Uterus (tissue), 2 donors: Measurements from ENCODE around the gene TNFSF12.

Experiments used
- CTCF ChIP-seq, 4 experiments: fragments of 200-600 bp in 2 of 4; fragments of 450-650 bp in 2 of 4; sonication (generic) in 2 of 4; IDR thresholded peaks; one replicate each; pipeline ENCODE4 v1.5.1; 2016 to 2019; ENCODE audit warnings: antibody characterized with exemption in 4 of 4, mild to moderate bottlenecking in 2 of 4, moderate library complexity in 1 of 4
- POLR2A ChIP-seq, 2 donors: fragments of 450-650 bp; IDR thresholded peaks; one replicate each; pipeline ENCODE4 v1.6.1; 2016; ENCODE audit warnings: antibody characterized with exemption in 2 of 2, mild to moderate bottlenecking in 1 of 2, moderate library complexity in 1 of 2

DNA sequence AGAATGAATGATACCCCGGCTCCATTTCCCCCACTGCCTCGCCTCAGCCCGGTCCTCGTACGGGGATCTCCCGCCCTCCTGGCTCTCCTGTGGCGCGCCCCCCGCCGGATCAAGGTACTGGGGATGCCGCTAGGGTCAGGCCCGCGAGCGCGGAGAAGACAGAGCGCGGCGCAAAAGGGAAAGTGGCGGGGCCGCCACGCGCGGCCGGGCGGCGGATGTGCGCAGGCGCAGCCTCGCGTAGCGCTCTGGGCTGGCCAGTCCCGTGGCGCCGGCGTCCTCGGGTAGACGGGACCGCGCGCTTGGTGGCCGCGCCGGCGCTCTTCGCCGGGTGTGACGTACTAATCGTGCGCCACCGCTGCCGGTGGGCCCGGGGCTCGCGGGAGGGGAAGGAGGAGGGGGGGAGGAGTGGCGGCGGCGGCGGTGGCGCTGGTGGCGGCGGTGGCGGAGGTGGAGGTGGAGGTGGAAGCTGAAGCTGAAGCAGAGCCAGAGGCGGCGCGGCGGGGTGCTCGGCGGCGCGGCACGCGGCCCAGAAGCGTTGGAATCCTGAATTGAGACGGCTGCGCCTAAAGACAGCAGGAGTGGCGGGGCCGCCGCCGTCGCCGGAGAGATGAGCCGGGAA, 12.8 kb downstream of the TNFSF12 start, which contains the start of gene SENP3:
- TF ChIP-seq CTCF (IDR thresholded peaks at IDR 0.05) (peak in 2 of 4 experiments; percentile 36 to 48), POLR2A (IDR thresholded peaks at IDR 0.05) (peak; percentile 54 to 67)
